PC-3 (cell line): Measurements from ENCODE around the gene PTPN3.

Experiments used
- CTCF ChIP-seq: fragments of 300-600 bp; sonication (generic); conservative IDR thresholded peaks from 2 replicates; pipeline ENCODE4 v1.5.1; 2017; ENCODE audit warnings: antibody characterized with exemption, low read depth, mild to moderate bottlenecking, low read length
- EZH2 ChIP-seq: fragments of 300-600 bp; sonication (generic); IDR thresholded peaks from one replicate; pipeline ENCODE4 v1.6.1; 2017; ENCODE audit warnings: antibody characterized with exemption, mild to moderate bottlenecking, low read length; ENCODE audit not compliant: unreplicated experiment
- EZH2phosphoT487 ChIP-seq: fragments of 300-600 bp; sonication (generic); IDR thresholded peaks from 2 replicates; pipeline ENCODE4 v1.6.1; 2018; ENCODE audit warnings: mild to moderate bottlenecking, antibody characterized with exemption, low read length, borderline replicate concordance

GRCh38 chr9:109341561-109341960 lies 156.5 kb downstream of the PTPN3 start:
- TF ChIP-seq CTCF (no peak), EZH2 (no peak), EZH2phosphoT487 (no peak)
